DOHH2 (cell line): ENCODE data around the gene ATP2C1.
A peak's percentile ranks its signal among the peaks of the same experiment; 100 is the strongest.

ENCODE experiments used
- H3F3A ChIP-seq: fragments of 200-600 bp; sonication (generic), shearing (Covaris generic); 2 replicates; pipeline ENCODE4 v1.6.0; 2016; ENCODE audit warnings: antibody characterized with exemption, mild to moderate bottlenecking; ENCODE audit not compliant: control insufficient read depth, insufficient read depth
- H3K27ac ChIP-seq: fragments of 200-600 bp; sonication (generic); 2 replicates; pipeline ENCODE4 v1.5.1; 2014; ENCODE audit warnings: low read depth, mild to moderate bottlenecking, low read length, moderate library complexity
- H3K27me3 ChIP-seq: fragments of 200-600 bp; sonication (generic); 2 replicates; pipeline ENCODE4 v1.6.1; 2014; ENCODE audit warnings: mild to moderate bottlenecking, low read length, mixed read lengths; ENCODE audit not compliant: control insufficient read depth
- H3K36me3 ChIP-seq: fragments of 200-600 bp; sonication (generic); 2 replicates; pipeline ENCODE4 v1.6.1; 2014; ENCODE audit warnings: mild to moderate bottlenecking, low read length, moderate library complexity, mixed read lengths; ENCODE audit not compliant: control insufficient read depth
- H3K4me1 ChIP-seq: fragments of 200-600 bp; sonication (generic); 2 replicates; pipeline ENCODE4 v1.6.1; 2014; ENCODE audit warnings: mild to moderate bottlenecking, low read length, mixed read lengths; ENCODE audit not compliant: control insufficient read depth
- H3K4me2 ChIP-seq: fragments of 200-600 bp; sonication (generic); 2 replicates; pipeline ENCODE4 v1.6.0; 2014; ENCODE audit warnings: mild to moderate bottlenecking, low read length, moderate library complexity
- H3K4me3 ChIP-seq: fragments of 200-600 bp; sonication (generic); 2 replicates; pipeline ENCODE4 v1.5.1; 2014; ENCODE audit warnings: mild to moderate bottlenecking, low read length, mixed read lengths
- H3K79me2 ChIP-seq: fragments of 200-600 bp; sonication (generic); 2 replicates; pipeline ENCODE4 v1.6.1; 2014; ENCODE audit warnings: mild to moderate bottlenecking, low read length, mixed read lengths; ENCODE audit not compliant: control insufficient read depth
- H3K9me2 ChIP-seq: fragments of 200-600 bp; sonication (generic); replicated peaks from 2 replicates; pipeline ENCODE4 v1.6.1; 2014; ENCODE audit warnings: mild to moderate bottlenecking, low read length, mixed read lengths; ENCODE audit not compliant: control insufficient read depth
- H3K9me3 ChIP-seq: fragments of 200-600 bp; sonication (generic); 2 replicates; pipeline ENCODE4 v1.6.1; 2014; ENCODE audit warnings: antibody characterized with exemption, low read length, mixed read lengths; ENCODE audit not compliant: control insufficient read depth, insufficient read depth
- H4K20me1 ChIP-seq: fragments of 200-600 bp; sonication (generic); 2 replicates; pipeline ENCODE4 v1.6.0; 2014; ENCODE audit warnings: low read depth, mild to moderate bottlenecking, antibody characterized with exemption, low read length, moderate library complexity; ENCODE audit not compliant: control insufficient read depth, insufficient read depth
- CTCF ChIP-seq: fragments of 200-600 bp; sonication (generic); IDR thresholded peaks from one replicate; pipeline ENCODE4 v1.5.1; 2014; ENCODE audit warnings: antibody characterized with exemption, mild to moderate bottlenecking, low read depth, low read length; ENCODE audit not compliant: poor library complexity, severe bottlenecking
- EZH2phosphoT487 ChIP-seq: fragments of 200-600 bp; sonication (generic); IDR thresholded peaks from 2 replicates; pipeline ENCODE4 v1.6.1; 2017; ENCODE audit warnings: borderline replicate concordance, mild to moderate bottlenecking, antibody characterized with exemption, low read length, moderate library complexity, mixed read lengths

The ATP2C1 gene

GRCh38 chr3:131020122-131020693 is 126.3 kb downstream of the ATP2C1 start:
- no peaks in the 10 kb centered on the region for H3F3A ChIP-seq
- peaks cover 53% of the 10 kb centered on the region for H3K36me3 ChIP-seq
- H3K4me1 ChIP-seq, result peaks cover 19% of the 10 kb centered on the region
- H3K9me2 ChIP-seq, result no peaks in the 10 kb centered on the region
- no peak overlapping the region for H3K27ac ChIP-seq
- H3K79me2 ChIP-seq, result peaks cover 4% of the 10 kb centered on the region; the same call in 1 of the 2 replicates
- H3K9me3 ChIP-seq, result no peaks in the 10 kb centered on the region
- TF ChIP-seq CTCF (no peak), EZH2phosphoT487 (no peak)
- H3K27me3 ChIP-seq, result no peaks in the 10 kb centered on the region
- H3K4me3 ChIP-seq, result 0 out of 2 replicates have a peak overlapping the region, but pooled peaks have one; percentile 0
- H3K4me2 ChIP-seq, result peak overlapping the region; percentile 33
- H4K20me1 ChIP-seq, result no peaks in the 10 kb centered on the region

- H3K27ac ChIP-seq, result no peak overlapping the region
- H3K27me3 ChIP-seq, result no peaks in the 10 kb centered on the region
- H4K20me1 ChIP-seq, result no peaks in the 10 kb centered on the region
- H3K4me3 ChIP-seq, result peak overlapping the region; percentile 99
- H3K4me1 ChIP-seq, result peaks cover 29% of the 10 kb centered on the region
- no peaks in the 10 kb centered on the region for H3K9me3 ChIP-seq
- no peaks in the 10 kb centered on the region for H3K9me2 ChIP-seq
- peaks cover 17% of the 10 kb centered on the region for H3K79me2 ChIP-seq
- TF ChIP-seq EZH2phosphoT487 (no peak), CTCF (no peak)
- no peaks in the 10 kb centered on the region for H3F3A ChIP-seq
- peaks cover 37% of the 10 kb centered on the region for H3K36me3 ChIP-seq
- peak overlapping the region; percentile 93 for H3K4me2 ChIP-seq
Observed at GRCh38 chr3:131025539-131025938, 131.7 kb downstream of the ATP2C1 start.

- Histone ChIP-seq H3F3A (no peaks in the 10 kb centered on the region), H3K27ac (peak within 1 kb of the TSS; percentile 41), H3K79me2 (peaks cover 17% of the 10 kb centered on the region), H3K9me2 (no peaks in the 10 kb centered on the region), H3K4me1 (peaks cover 25% of the 10 kb centered on the region), H3K36me3 (peaks cover 33% of the 10 kb centered on the region), H3K4me3 (peak within 1 kb of the TSS; percentile 99), H3K9me3 (no peaks in the 10 kb centered on the region), H4K20me1 (no peaks in the 10 kb centered on the region), H3K27me3 (no peaks in the 10 kb centered on the region), H3K4me2 (peak within 1 kb of the TSS; percentile 93)
- TF ChIP-seq CTCF (no peak), EZH2phosphoT487 (no peak)
Observed at GRCh38 chr3:131026321-131027151, 132.7 kb downstream of the ATP2C1 start, which contains the start of the genes ASTE1 and NEK11. Gene ASTE1 (minus strand): TSS chr3:131026825. CDS start chr3:131025306, 1,519 bp downstream. Gene NEK11 (plus strand): TSS chr3:131026877. CDS start chr3:131029709, 2,832 bp downstream.
